Mammary epithelial cell (primary cell): ENCODE results near the gene CEBPE.

Experiments
- EZH2 ChIP-seq: IDR thresholded peaks from 2 replicates; pipeline ENCODE4 v1.6.1; 2012; ENCODE audit warnings: low read length, inconsistent platforms, borderline replicate concordance
- TF ChIP-seq, protein P1 (sequence below), 2 donors: IDR thresholded peaks in 1 of 2; conservative IDR thresholded peaks in 1 of 2; 2 replicates each; pipeline ENCODE4 v1.5.1; 2011 to 2012; ENCODE audit warnings: inconsistent platforms in 2 of 2, low read length in 2 of 2, mild to moderate bottlenecking in 2 of 2, control low read depth in 1 of 2, low read depth in 1 of 2; ENCODE audit not compliant: insufficient read depth in 1 of 2; ENCODE audit errors: extremely low read depth in 1 of 2

- TF ChIP-seq, protein P1, sequence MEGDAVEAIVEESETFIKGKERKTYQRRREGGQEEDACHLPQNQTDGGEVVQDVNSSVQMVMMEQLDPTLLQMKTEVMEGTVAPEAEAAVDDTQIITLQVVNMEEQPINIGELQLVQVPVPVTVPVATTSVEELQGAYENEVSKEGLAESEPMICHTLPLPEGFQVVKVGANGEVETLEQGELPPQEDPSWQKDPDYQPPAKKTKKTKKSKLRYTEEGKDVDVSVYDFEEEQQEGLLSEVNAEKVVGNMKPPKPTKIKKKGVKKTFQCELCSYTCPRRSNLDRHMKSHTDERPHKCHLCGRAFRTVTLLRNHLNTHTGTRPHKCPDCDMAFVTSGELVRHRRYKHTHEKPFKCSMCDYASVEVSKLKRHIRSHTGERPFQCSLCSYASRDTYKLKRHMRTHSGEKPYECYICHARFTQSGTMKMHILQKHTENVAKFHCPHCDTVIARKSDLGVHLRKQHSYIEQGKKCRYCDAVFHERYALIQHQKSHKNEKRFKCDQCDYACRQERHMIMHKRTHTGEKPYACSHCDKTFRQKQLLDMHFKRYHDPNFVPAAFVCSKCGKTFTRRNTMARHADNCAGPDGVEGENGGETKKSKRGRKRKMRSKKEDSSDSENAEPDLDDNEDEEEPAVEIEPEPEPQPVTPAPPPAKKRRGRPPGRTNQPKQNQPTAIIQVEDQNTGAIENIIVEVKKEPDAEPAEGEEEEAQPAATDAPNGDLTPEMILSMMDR (conservative IDR thresholded peaks at IDR 0.05 in 1 of 2, IDR thresholded peaks at IDR 0.05 in 1 of 2; ENCODE audit: extremely low read depth in 1 of 2, insufficient read depth in 1 of 2, low read depth in 1 of 2, low read length in 2 of 2): peak; percentile 100
- TF ChIP-seq EZH2: no peak
Measured at GRCh38 chr14:23120541-23121251, 1.6 kb upstream of the CEBPE start.
